ENCODE measurements around the gene PA2G4. TPM values are rescaled to one million over a fixed set of nuclear protein-coding genes. Genes with fewer than 3 reads are reported as not detected.
A peak's percentile ranks its signal among the peaks of the same experiment; 100 is the strongest.
"Not testable (repeated sequence)": the region's sequence is repeated elsewhere in the genome, so short reads cannot be mapped to it uniquely, and the experiment has no call there.

PA2G4 gene
- total RNA-seq, 3 donors from 2014 or later, result 94.4 to 134 (median 116) TPM

GRCh38 chr12:56107242-56107641 is 2.9 kb downstream of the PA2G4 start:
- Histone ChIP-seq H3K9me3 (no peaks in the 10 kb centered on the region), H3K4me1 (peaks cover 0 to 10% of the 10 kb centered on the region in 2 donors), H3K27me3 (no peaks in the 10 kb centered on the region), H3K27ac (no peak overlapping the region), H3K4me3 (no peak overlapping the region), H3K36me3 (peaks cover 7% of the 10 kb centered on the region)
- intact Hi-C loops (cut with DNase I; ENCODE audit: low total_unique reads), result no loop called here
- TF ChIP-seq POLR2A (IDR thresholded peaks at IDR 0.05), result no peak
- no peak for TF ChIP-seq CTCF (IDR thresholded peaks at IDR 0.05)
- TF ChIP-seq POLR2AphosphoS5 (IDR thresholded peaks at IDR 0.05), result no peak
- DNase-seq (ENCODE audit: low spot score in 2 of 2), result no peak

- Histone ChIP-seq H3K36me3 (peaks cover 7% of the 10 kb centered on the region), H3K27me3 (no peaks in the 10 kb centered on the region), H3K27ac (no peak overlapping the region), H3K4me3 (no peak overlapping the region), H3K9me3 (no peaks in the 10 kb centered on the region), H3K4me1 (peaks cover 0 to 7% of the 10 kb centered on the region in 2 donors)
- TF ChIP-seq POLR2AphosphoS5 (IDR thresholded peaks at IDR 0.05), result no peak
- no peak for TF ChIP-seq POLR2A (IDR thresholded peaks at IDR 0.05)
- TF ChIP-seq CTCF (IDR thresholded peaks at IDR 0.05), result no peak
- intact Hi-C loops (cut with DNase I; ENCODE audit: low total_unique reads), result no loop called here
- no peak for DNase-seq (ENCODE audit: low spot score in 2 of 2)
Observed at GRCh38 chr12:56110571-56110970, 6.2 kb downstream of the PA2G4 start.

- intact Hi-C loops (cut with DNase I; ENCODE audit: low total_unique reads), result no loop called here
- Histone ChIP-seq H3K4me3 (no peak overlapping the region), H3K27ac (no peak overlapping the region), H3K4me1 (no peaks in the 10 kb centered on the region), H3K9me3 (no peaks in the 10 kb centered on the region), H3K27me3 (no peaks in the 10 kb centered on the region), H3K36me3 (peaks cover 7% of the 10 kb centered on the region)
- TF ChIP-seq POLR2A (IDR thresholded peaks at IDR 0.05) (no peak), POLR2AphosphoS5 (IDR thresholded peaks at IDR 0.05) (no peak), CTCF (IDR thresholded peaks at IDR 0.05) (no peak)
- DNase-seq (ENCODE audit: low spot score in 2 of 2), result no peak
Observed at GRCh38 chr12:56114084-56114483, 9.7 kb downstream of the PA2G4 start.

DNA sequence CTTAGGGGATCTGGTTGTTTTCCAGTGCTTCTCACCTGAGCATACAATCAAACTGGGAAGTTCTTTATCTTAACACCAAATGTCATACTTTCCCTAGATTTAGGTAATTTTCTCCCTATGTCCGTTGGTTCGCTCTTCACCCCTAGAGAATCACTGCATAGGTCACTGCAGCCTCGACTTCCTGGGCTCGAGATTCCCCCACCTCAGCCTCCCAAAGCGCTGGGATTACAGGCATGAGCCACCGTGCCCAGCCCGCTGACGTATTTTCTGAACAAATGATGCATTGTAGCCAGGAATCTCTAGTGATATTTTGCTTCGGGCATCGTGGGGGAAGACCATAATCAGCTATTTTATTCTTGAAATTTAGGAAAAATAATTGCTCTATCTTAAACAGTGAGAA is 11.0 kb downstream of the PA2G4 start:
- no peaks in the 10 kb centered on the region for H3K9me3 ChIP-seq
- peak in 1 of 2 donors; percentile 55 for DNase-seq (ENCODE audit: low spot score in 2 of 2)
- intact Hi-C loops (cut with DNase I; ENCODE audit: low total_unique reads), result no loop called here
- TF ChIP-seq POLR2A (IDR thresholded peaks at IDR 0.05) (no peak), POLR2AphosphoS5 (IDR thresholded peaks at IDR 0.05) (no peak), CTCF (IDR thresholded peaks at IDR 0.05) (no peak)
- no peaks in the 10 kb centered on the region for H3K27me3 ChIP-seq
- peak overlapping the region; percentile 75 to 81 (median 80) for H3K4me3 ChIP-seq
- H3K27ac ChIP-seq, result peak overlapping the region; percentile 96 to 98
- peaks cover 5 to 8% of the 10 kb centered on the region in 2 donors for H3K4me1 ChIP-seq
- peaks cover 7% of the 10 kb centered on the region for H3K36me3 ChIP-seq

DNA sequence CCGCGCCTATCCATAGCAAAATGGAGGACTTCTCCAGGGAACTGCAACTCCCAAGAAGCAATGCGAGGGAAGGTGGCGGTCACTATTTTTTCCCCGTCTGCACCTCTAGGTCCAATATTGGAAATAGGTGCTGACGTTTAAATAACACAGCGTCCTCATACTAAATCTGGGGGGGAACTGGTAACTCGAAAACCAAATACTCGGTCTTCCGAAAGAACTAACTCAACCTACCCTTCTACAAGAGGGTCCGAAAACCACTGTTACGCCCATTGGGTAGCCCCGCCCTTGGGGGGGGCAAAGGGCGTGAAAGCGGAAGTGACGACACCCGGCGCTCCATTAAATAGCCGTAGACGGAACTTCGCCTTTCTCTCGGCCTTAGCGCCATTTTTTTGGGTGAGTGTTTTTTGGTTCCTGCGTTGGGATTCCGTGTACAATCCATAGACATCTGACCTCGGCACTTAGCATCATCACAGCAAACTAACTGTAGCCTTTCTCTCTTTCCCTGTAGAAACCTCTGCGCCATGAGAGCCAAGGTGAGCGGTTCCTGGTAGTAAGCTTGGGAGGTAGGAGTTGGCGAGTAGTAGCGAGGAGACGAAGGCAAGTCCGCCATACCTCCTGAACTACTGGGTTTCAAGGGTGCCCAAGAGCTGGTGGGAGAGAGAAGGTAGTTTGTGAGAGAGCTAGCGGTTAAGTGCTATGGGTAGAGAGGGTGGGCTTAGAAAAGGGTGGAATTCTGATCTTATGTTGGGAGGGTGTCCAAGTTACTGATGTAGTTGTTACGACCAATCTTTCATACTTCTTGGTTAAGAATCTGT is 12.1 kb downstream of the PA2G4 start, which contains the start of gene RPL41:
RPL41 (plus strand) TSS at position 367 of the 815 bp plus-strand sequence.
- Histone ChIP-seq H3K9me3 (no peaks in the 10 kb centered on the region), H3K4me1 (peaks cover 5 to 8% of the 10 kb centered on the region in 2 donors), H3K36me3 (no peaks in the 10 kb centered on the region), H3K27ac (peak within 1 kb of the TSS; percentile 96 to 98), H3K4me3 (peak within 1 kb of the TSS; percentile 75 to 81 (median 80)), H3K27me3 (no peaks in the 10 kb centered on the region)
- intact Hi-C loops (cut with DNase I; ENCODE audit: low total_unique reads), result no loop called here
- DNase-seq (ENCODE audit: low spot score in 2 of 2), result peak; percentile 94 to 96
- TF ChIP-seq POLR2A (IDR thresholded peaks at IDR 0.05) (peak; percentile 99), POLR2AphosphoS5 (IDR thresholded peaks at IDR 0.05) (peak; percentile 98 to 100 (median 100)), CTCF (IDR thresholded peaks at IDR 0.05) (peak in 1 of 3 donors; percentile 47)

GRCh38 chr12:56117082-56117706 is 12.8 kb downstream of the PA2G4 start:
- H3K27me3 ChIP-seq; intact Hi-C loops (cut with DNase I; ENCODE audit: low total_unique reads); DNase-seq (ENCODE audit: low spot score in 2 of 2); H3K9me3 ChIP-seq; H3K4me1 ChIP-seq; H3K36me3 ChIP-seq: not testable (repeated sequence)
- Histone ChIP-seq H3K4me3 (peak overlapping the region; percentile 75 to 81 (median 80)), H3K27ac (peak overlapping the region; percentile 96 to 98)
